H9 (cell line): Measurements from ENCODE around the gene THRB. TPM values are rescaled to one million over a fixed set of nuclear protein-coding genes. Genes with fewer than 3 reads are reported as not detected.

Experiments used
- DNase-seq: peaks from one replicate; pipeline ENCODE4 v3.0.0-alpha.2; 2017
- H2AFZ ChIP-seq: one replicate; pipeline ENCODE4 v1.6.1; 2013; ENCODE audit warnings: mild to moderate bottlenecking, low read length, control low read depth, moderate library complexity
- H2AK5ac ChIP-seq: 2 replicates; pipeline ENCODE4 v1.6.1; 2013; ENCODE audit warnings: low read length, control low read depth, mixed read lengths; ENCODE audit not compliant: insufficient read length
- H2BK120ac ChIP-seq: one replicate; pipeline ENCODE4 v1.6.1; 2013; ENCODE audit warnings: low read depth, mild to moderate bottlenecking, low read length, control low read depth, inconsistent platforms; ENCODE audit not compliant: poor library complexity, severe bottlenecking
- H2BK12ac ChIP-seq: 2 replicates; pipeline ENCODE4 v1.6.1; 2013; ENCODE audit warnings: low read length, control low read depth, mixed read lengths, low read depth; ENCODE audit not compliant: insufficient read length
- H2BK15ac ChIP-seq: 2 replicates; pipeline ENCODE4 v1.6.1; 2013; ENCODE audit warnings: low read depth, low read length, control low read depth
- H2BK20ac ChIP-seq: one replicate; pipeline ENCODE4 v1.6.1; 2013; ENCODE audit warnings: low read depth, mild to moderate bottlenecking, low read length, control low read depth, inconsistent platforms; ENCODE audit not compliant: poor library complexity, severe bottlenecking
- H2BK5ac ChIP-seq: 2 replicates; pipeline ENCODE4 v1.6.1; 2013; ENCODE audit warnings: low read length, control low read depth, mixed read lengths; ENCODE audit not compliant: insufficient read length
- H3K14ac ChIP-seq: 2 replicates; pipeline ENCODE4 v1.6.1; 2013; ENCODE audit warnings: low read length, control low read depth; ENCODE audit not compliant: insufficient read depth
- H3K18ac ChIP-seq: 2 replicates; pipeline ENCODE4 v1.6.1; 2013; ENCODE audit warnings: low read depth, mild to moderate bottlenecking, mixed read lengths, low read length, control low read depth; ENCODE audit not compliant: insufficient read length
- H3K23ac ChIP-seq: 2 replicates; pipeline ENCODE4 v1.6.1; 2013; ENCODE audit warnings: low read length, control low read depth, mixed read lengths, low read depth; ENCODE audit not compliant: insufficient read length
- H3K23me2 ChIP-seq: 2 replicates; pipeline ENCODE4 v1.6.1; 2013; ENCODE audit warnings: low read depth, mild to moderate bottlenecking, mixed read lengths, low read length, control low read depth; ENCODE audit not compliant: insufficient read length, poor library complexity, severe bottlenecking
- H3K27ac ChIP-seq: 2 replicates; pipeline ENCODE4 v1.5.1; 2013; ENCODE audit warnings: low read length, control low read depth, mixed read lengths, low read depth; ENCODE audit not compliant: insufficient read length
- H3K27me3 ChIP-seq: 2 replicates; pipeline ENCODE4 v1.6.1; 2013; ENCODE audit warnings: low read length, control low read depth, inconsistent platforms; ENCODE audit not compliant: insufficient read depth
- H3K4ac ChIP-seq: 2 replicates; pipeline ENCODE4 v1.6.1; 2013; ENCODE audit warnings: low read depth, mild to moderate bottlenecking, control low read depth, inconsistent platforms, low read length, moderate library complexity
- H3K4me1 ChIP-seq: 2 replicates; pipeline ENCODE4 v1.6.1; 2013; ENCODE audit warnings: low read length, control low read depth, inconsistent platforms; ENCODE audit not compliant: insufficient read depth
- H3K4me2 ChIP-seq: 2 replicates; pipeline ENCODE4 v1.6.1; 2013; ENCODE audit warnings: low read length, control low read depth, mixed read lengths; ENCODE audit not compliant: insufficient read length, insufficient read depth
- H3K56ac ChIP-seq: 2 replicates; pipeline ENCODE4 v1.6.1; 2013; ENCODE audit warnings: low read depth, mild to moderate bottlenecking, mixed read lengths, low read length, control low read depth; ENCODE audit not compliant: insufficient read length
- H3K79me1 ChIP-seq: 2 replicates; pipeline ENCODE4 v1.6.1; 2013; ENCODE audit warnings: low read depth, mild to moderate bottlenecking, moderate library complexity, low read length, control low read depth, inconsistent platforms; ENCODE audit not compliant: insufficient read depth, poor library complexity, severe bottlenecking
- H3K79me2 ChIP-seq: 2 replicates; pipeline ENCODE4 v1.6.1; 2013; ENCODE audit warnings: low read length, control low read depth, inconsistent platforms; ENCODE audit not compliant: insufficient read depth
- H3K9ac ChIP-seq: 2 replicates; pipeline ENCODE4 v1.6.1; 2013; ENCODE audit warnings: low read length, control low read depth, mixed read lengths; ENCODE audit not compliant: insufficient read length; ENCODE audit errors: extremely low read depth
- H3K9me3 ChIP-seq: one replicate; pipeline ENCODE4 v1.6.1; 2013; ENCODE audit warnings: low read depth, low read length, inconsistent platforms; ENCODE audit not compliant: control insufficient read depth
- H3T11ph ChIP-seq: one replicate; pipeline ENCODE4 v1.6.1; 2013; ENCODE audit warnings: mild to moderate bottlenecking, low read length, control low read depth, inconsistent platforms
- H4K20me1 ChIP-seq: one replicate; pipeline ENCODE4 v1.6.1; 2013; ENCODE audit not compliant: control insufficient read depth, insufficient read length, insufficient read depth
- H4K5ac ChIP-seq: 2 replicates; pipeline ENCODE4 v1.6.1; 2013; ENCODE audit warnings: low read depth, mild to moderate bottlenecking, mixed read lengths, low read length, control low read depth; ENCODE audit not compliant: insufficient read length
- H4K8ac ChIP-seq: replicated peaks from 2 replicates; pipeline ENCODE4 v1.6.1; 2013; ENCODE audit warnings: low read length, control low read depth, mixed read lengths, low read depth; ENCODE audit not compliant: insufficient read length
- H4K91ac ChIP-seq: 2 replicates; pipeline ENCODE4 v1.6.1; 2013; ENCODE audit warnings: low read depth, mild to moderate bottlenecking, moderate library complexity, mixed read lengths, low read length, control low read depth; ENCODE audit not compliant: insufficient read length
- H3K27ac Mint-ChIP-seq, 3 experiments: 2 replicates in 2 of 3; 3 replicates in 1 of 3; pipeline ENCODE4 v1.8.0; 2020 to 2021; ENCODE audit warnings: mixed read lengths in 3 of 3, mild to moderate bottlenecking in 1 of 3, moderate library complexity in 1 of 3
- H3K27me3 Mint-ChIP-seq: 2 replicates; pipeline ENCODE4 v1.8.0; 2021; ENCODE audit warnings: low read depth, mild to moderate bottlenecking, moderate library complexity, mixed read lengths
- H3K36me3 Mint-ChIP-seq, 3 experiments: 2 replicates in 2 of 3; 3 replicates in 1 of 3; pipeline ENCODE4 v1.8.0; 2020 to 2021; ENCODE audit warnings: low read depth in 3 of 3, mixed read lengths in 3 of 3; ENCODE audit not compliant: insufficient read depth in 1 of 3
- H3K4me1 Mint-ChIP-seq, 2 experiments: 2 replicates each; pipeline ENCODE4 v1.8.0; 2020; ENCODE audit warnings: mixed read lengths in 2 of 2
- H3K4me3 Mint-ChIP-seq, 2 experiments: 2 replicates in 1 of 2; 3 replicates in 1 of 2; pipeline ENCODE4 v1.8.0; 2020 to 2021; ENCODE audit warnings: mild to moderate bottlenecking in 2 of 2, mixed read lengths in 2 of 2, moderate library complexity in 1 of 2
- H3K9me3 Mint-ChIP-seq, 2 experiments: 2 replicates in 1 of 2; 3 replicates in 1 of 2; pipeline ENCODE4 v1.8.0; 2020; ENCODE audit warnings: mild to moderate bottlenecking in 2 of 2, mixed read lengths in 2 of 2, moderate library complexity in 1 of 2
- CTCF ChIP-seq: fragments of 200-600 bp; sonication (generic); conservative IDR thresholded peaks from 3 replicates; pipeline ENCODE4 v1.8.0; 2021; ENCODE audit warnings: antibody characterized with exemption, mild to moderate bottlenecking
- WGBS: extraction: QIAGEN DNeasy Blood & Tissue Kit; methylation state at CpG from one replicate; pipeline ENCODE4 v1.1.7; 2013; ENCODE audit warnings: missing lambda C conversion rate, low lambda C conversion rate, mixed read lengths; ENCODE audit not compliant: insufficient read length; ENCODE audit errors: extremely low coverage; 5-methylcytosine and 5-hydroxymethylcytosine counted together
- total RNA-seq: library from RNA; stranded (reverse); gene quantifications from 2 replicates; pipeline ENCODE4 v1.2.1, GENCODE V29; 2021

Gene THRB
- total RNA-seq, 1 experiment from 2014 or later = 8.6 TPM

DNA sequence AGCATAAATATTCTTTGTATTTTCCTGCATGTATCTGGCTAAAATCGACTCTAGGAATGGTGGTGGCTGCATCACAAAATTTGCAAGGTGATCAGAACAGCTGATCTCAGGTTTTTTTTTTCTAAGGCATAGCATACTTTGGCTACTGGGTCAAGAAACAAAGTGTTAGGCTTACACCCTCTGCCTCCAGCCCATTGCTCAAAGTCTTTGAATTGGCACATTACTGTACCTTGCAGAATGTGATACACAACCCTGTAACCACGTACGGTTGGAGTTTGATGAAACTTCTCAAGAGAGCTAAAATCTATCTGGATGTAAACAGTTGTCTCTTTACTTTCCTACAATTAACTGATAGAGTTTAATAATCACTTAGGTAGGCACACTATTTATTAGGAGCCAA lies 188.1 kb downstream of the THRB start:
- Histone ChIP-seq H3K79me1 (no peaks in the 10 kb centered on the region), H4K20me1 (no peaks in the 10 kb centered on the region), H2BK20ac (no peak overlapping the region), H4K8ac (no peak overlapping the region), H3K27ac (no peak overlapping the region), H3K4ac (no peak overlapping the region), H3K18ac (no peak overlapping the region), H3K14ac (no peak overlapping the region), H3K4me2 (no peak overlapping the region), H3K23me2 (no peaks in the 10 kb centered on the region), H3K9me3 (no peaks in the 10 kb centered on the region), H2BK5ac (no peak overlapping the region), H4K91ac (no peak overlapping the region), H2AFZ (no peak overlapping the region), H3T11ph (no peak overlapping the region), H3K56ac (no peak overlapping the region), H3K27me3 (no peaks in the 10 kb centered on the region), H2AK5ac (no peak overlapping the region), H3K79me2 (no peaks in the 10 kb centered on the region), H2BK15ac (no peak overlapping the region), H3K9ac (no peak overlapping the region), H2BK12ac (no peak overlapping the region), H4K5ac (no peak overlapping the region), H2BK120ac (no peak overlapping the region), H3K4me1 (no peaks in the 10 kb centered on the region), H3K23ac (no peak overlapping the region)
- peaks cover 11% of the 10 kb centered on the region in 2 experiments for H3K4me1 Mint-ChIP-seq
- H3K36me3 Mint-ChIP-seq = no peaks in the 10 kb centered on the region
- no peak overlapping the region for H3K4me3 Mint-ChIP-seq
- no peak overlapping the region; a peak in 1 of 7 replicates for H3K27ac Mint-ChIP-seq
- H3K9me3 Mint-ChIP-seq = no peaks in the 10 kb centered on the region
- TF ChIP-seq CTCF = no peak
- WGBS = no CpG with 5 or more reads among the region's 3 CpGs
- no peak for DNase-seq
- H3K27me3 Mint-ChIP-seq = no peaks in the 10 kb centered on the region
